GM12872 (cell line): ENCODE data around the gene SLC2A13.

Experiments used
- TF ChIP-seq, protein P1 (sequence below): IDR thresholded peaks from 3 replicates; pipeline ENCODE4 v1.5.1; 2011; ENCODE audit warnings: low read depth, mild to moderate bottlenecking, low read length, moderate library complexity; ENCODE audit not compliant: insufficient read depth

Gene SLC2A13

DNA sequence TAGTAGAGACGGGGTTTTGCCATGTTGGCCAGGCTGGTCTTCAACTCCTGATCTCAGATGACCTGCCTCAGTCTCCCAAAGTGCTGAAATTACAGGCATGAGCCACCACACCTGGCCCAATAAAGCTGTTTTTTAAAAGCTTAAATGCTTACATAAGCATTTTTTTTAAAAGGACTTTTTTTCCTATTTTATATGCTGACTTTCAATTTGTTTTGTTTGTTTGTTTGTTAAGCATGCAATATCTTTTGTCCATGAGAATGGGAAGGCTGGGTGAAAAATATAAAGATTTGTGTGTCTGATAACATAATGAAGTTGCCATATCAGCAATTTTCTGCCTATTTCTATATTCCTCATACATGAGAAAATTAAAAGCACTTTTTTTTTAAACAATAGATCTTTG, 17.0 kb upstream of the SLC2A13 start:
- TF ChIP-seq, protein P1, sequence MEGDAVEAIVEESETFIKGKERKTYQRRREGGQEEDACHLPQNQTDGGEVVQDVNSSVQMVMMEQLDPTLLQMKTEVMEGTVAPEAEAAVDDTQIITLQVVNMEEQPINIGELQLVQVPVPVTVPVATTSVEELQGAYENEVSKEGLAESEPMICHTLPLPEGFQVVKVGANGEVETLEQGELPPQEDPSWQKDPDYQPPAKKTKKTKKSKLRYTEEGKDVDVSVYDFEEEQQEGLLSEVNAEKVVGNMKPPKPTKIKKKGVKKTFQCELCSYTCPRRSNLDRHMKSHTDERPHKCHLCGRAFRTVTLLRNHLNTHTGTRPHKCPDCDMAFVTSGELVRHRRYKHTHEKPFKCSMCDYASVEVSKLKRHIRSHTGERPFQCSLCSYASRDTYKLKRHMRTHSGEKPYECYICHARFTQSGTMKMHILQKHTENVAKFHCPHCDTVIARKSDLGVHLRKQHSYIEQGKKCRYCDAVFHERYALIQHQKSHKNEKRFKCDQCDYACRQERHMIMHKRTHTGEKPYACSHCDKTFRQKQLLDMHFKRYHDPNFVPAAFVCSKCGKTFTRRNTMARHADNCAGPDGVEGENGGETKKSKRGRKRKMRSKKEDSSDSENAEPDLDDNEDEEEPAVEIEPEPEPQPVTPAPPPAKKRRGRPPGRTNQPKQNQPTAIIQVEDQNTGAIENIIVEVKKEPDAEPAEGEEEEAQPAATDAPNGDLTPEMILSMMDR, result no peak

DNA sequence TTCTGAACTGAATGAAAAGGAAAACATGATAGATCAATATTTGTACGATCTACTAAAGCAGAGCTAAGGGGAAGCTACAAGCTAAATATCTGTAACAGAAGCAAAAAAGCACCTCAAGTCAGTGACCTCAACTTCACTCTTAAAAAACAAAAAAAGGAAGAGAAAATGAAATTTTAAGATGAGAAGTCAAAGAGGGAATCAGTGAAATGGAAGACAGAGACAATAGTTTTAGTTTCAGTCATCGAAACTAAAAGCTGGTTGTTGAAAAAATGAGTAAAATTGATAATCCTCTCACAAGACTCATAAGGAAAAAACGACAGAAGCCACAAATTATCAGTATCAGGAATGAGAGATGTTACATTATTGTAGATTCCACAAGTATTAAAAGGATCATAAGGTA, 11.9 kb upstream of the SLC2A13 start:
- TF ChIP-seq, protein P1, result no peak

DNA sequence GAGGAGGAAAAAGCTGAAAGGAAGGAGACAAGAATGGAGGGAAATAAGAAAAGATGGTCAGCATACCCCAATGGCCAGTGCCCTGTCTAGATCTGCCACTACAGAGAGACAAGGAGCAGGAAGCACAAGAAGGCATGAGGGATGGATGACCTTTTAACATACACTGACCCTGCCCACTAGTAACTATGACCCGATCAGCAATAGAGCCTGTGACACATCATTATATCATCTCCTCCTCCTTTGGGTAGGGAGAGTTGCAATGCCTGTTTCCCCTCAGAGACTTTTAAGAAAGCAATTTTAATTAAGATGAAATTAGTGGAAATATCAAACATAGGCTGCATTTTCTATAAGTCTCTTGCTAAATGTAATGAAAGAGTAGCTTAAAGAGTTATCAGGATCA, 4.7 kb upstream of the SLC2A13 start:
- TF ChIP-seq, protein P1, result no peak

DNA sequence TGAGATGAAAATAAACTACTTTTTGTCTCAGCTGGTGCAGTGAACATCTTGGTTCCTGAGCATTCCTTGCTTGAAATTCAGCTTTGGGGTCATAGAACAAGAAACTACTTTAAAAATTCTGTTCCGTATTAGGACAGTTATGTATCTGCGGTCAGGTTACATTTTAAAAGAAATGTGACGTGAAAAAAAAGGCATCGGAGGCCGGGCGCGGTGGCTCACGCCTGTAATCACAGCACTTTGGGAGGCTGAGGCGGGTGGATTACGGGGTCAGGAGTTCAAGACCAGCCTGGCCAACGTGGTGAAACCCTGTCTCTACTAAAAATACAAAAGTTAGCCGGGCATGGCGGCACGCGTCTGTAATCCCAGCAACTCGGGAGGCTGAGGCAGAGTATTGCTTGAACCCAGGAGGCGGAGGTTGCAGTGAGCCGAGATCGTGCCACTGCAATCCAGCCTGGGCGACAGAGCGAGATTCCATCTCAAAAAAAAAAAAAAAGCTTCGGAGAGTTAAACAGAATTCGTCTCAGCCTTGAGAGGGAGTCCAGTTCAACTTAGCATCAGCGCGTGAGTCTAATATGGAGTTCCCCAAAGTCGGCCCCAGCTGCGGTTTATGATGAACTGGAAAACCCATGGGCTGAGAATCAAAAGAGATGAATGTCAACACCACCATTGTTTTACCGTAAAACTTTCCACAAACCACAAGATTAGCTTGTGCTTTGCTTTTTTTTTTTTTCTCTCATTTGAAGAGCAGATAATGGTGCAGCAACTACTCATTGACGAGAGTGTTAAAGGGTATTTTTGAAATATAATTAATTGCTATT, 2.1 kb upstream of the SLC2A13 start:
- TF ChIP-seq, protein P1, result no peak

DNA sequence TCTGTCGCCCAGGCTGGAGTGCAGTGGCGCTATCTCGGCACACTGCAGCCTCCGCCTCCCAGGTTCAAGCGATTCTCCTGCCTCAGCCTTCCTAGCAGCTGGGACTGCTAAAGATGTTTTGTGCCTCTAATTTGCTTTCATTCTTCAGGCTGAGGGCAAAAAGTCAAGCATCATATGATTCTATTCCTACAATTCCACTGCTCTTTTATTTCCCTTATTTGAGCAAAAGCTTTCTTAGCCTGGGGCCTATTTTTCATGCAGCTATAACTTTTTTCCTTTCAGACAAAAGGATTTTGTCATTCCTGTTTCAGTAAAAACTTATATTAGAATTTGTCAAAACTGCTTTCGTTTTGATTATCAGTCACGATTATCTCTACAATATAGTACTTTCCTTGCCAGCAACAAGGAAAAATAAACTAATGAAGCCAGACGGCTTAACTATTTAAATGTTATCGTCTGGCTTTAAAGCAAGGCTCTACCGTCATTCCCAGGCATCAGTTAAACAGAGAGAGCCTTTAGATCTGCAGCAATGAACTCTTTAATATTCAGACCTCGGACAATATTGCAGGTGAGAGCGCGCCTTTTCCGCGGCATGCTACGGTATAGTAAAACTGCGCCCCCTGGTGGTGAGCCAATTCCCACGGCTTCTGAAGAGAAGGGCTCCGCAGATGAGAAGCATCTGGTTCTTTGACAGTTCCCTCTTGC, 1.4 kb upstream of the SLC2A13 start:
- TF ChIP-seq, protein P1, result peak; percentile 84

DNA sequence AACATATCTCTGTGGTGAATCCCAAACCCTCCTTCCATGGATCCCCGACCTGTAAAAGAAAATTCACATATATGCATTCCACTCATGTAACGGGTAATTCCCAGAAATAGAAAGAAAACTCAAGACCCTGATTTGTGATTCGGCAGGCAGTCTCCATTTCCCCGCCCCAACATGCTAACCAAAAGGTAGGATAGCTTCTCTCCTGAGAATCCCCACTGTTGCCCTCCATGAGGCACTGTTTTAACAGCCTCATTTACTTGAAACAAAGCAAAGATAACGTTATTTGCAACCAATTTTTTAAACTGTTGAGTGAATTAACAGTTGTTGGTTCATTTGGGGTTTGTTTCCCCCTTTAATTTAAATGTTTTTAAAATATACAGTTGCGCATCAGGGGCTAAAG, 774 bp upstream of the SLC2A13 start:
- TF ChIP-seq, protein P1, result no peak

DNA sequence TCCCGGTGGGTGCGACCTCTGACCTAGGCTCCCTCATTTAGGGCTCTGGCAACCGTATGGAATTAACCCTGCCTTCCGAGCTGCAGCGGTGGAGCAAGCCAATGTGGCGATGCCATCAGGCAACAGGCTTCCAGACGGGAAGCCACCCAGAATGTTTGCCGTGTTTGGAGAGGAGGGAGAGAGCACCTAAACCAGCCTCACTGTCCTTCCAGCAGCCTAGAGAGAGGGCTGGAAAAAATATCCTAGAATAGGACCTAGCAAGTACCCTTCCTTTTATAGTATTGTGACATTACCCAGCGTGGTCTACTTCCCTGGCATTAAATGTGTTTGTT, 287 bp upstream of the SLC2A13 start:
- TF ChIP-seq, protein P1, result no peak
